HG03558 (cell line): ENCODE measurements around the gene DLK1.

ENCODE experiments used
- ATAC-seq: cut with Tn5 transposase; IDR thresholded peaks from one replicate; pipeline ENCODE4 v1.9.1; 2021; ENCODE audit warnings: moderate number of reproducible peaks; ENCODE audit not compliant: unreplicated experiment; ENCODE audit errors: extremely low read depth

Gene DLK1

DNA sequence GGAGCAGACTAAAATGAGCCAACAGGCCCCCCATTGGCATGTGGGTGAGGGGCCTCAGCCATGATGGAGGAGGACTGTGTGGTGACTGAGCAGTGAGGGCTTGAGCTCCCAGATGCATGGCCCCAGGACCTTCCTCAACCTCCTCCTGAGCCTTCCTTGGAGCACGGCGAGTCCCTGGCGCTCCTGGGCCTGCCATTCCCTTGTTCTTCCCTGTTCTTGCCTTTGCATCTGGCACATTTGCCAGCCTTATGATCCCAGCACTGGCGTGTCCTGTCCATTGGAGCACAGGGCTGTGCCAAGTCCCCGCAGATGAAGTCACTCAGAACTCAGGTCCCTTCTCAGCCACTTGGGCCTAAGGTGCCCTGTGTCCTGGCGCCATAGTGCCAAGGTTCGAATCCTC lies 58.9 kb downstream of the DLK1 start:
- ATAC-seq = no peak

GRCh38 chr14:100786131-100786530 lies 59.4 kb downstream of the DLK1 start:
- no peak for ATAC-seq

- ATAC-seq = no peak
Observed at GRCh38 chr14:100786576-100787219, 60.0 kb downstream of the DLK1 start.

DNA sequence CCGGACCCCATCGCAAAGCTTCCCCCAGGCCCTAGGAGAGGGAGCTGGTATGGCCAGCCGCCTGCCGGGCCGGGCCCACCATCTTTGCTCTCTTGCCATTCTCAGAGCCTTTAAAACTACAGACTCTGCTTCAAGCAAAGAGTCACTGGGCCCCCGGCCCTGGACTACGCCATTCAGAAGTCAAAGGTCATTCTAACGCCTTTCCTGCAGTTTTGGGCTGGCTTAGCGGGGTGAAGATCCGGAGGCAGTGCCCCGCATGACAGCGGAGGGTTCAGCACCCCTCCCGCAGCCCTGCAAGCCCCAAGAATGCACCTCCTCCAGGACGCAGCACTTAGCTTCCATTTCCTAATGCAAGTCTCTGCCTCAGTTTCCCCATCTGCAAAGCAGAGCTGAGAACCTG lies 61.0 kb downstream of the DLK1 start:
- ATAC-seq = no peak
